Activated T-helper 1 cell treated with anti-CD3 and anti-CD28 coated beads, Interleukin-12 subunit alpha, Interleukin-12 subunit beta, Interleukin-2, Interleukin-4 antibody, amounts not matched to agents 30 ng/mL and 10 ng/mL and 1 ng/mL, durations not matched to agents 14 hours and 24 hours and 36 hours (primary cell): ENCODE measurements around the gene LIF. TPM values are rescaled to one million over a fixed set of nuclear protein-coding genes. Genes with fewer than 3 reads are reported as not detected.

ENCODE experiments used
- DNase-seq: peaks from one replicate; pipeline ENCODE4 v3.0.0; 2021; ENCODE audit warnings: low spot score
- H3K27ac Mint-ChIP-seq: one replicate; pipeline ENCODE4 v1.8.0; 2021; ENCODE audit warnings: mild to moderate bottlenecking, mixed read lengths
- H3K27me3 Mint-ChIP-seq: one replicate; pipeline ENCODE4 v1.8.0; 2022; ENCODE audit warnings: mild to moderate bottlenecking, moderate library complexity, mixed read lengths; ENCODE audit not compliant: insufficient read depth
- H3K36me3 Mint-ChIP-seq: one replicate; pipeline ENCODE4 v1.8.0; 2021; ENCODE audit warnings: low read depth, mixed read lengths
- H3K4me1 Mint-ChIP-seq: one replicate; pipeline ENCODE4 v1.8.0; 2021; ENCODE audit warnings: low read depth, mixed read lengths
- H3K4me3 Mint-ChIP-seq: one replicate; pipeline ENCODE4 v1.8.0; 2021; ENCODE audit warnings: mild to moderate bottlenecking, moderate library complexity, mixed read lengths
- H3K9me3 Mint-ChIP-seq: one replicate; pipeline ENCODE4 v1.8.0; 2021; ENCODE audit warnings: mixed read lengths
- intact Hi-C: fragments of 100-400 bp; cut with micrococcal nuclease; formaldehyde crosslinking; loops from one replicate; pipeline ENCODE4 v1.15.1; 2024
- total RNA-seq: library from RNA; stranded (reverse); gene quantifications from 2 replicates; pipeline ENCODE4 v1.2.3, GENCODE V29; 2022

LIF gene
- total RNA-seq, 1 donor from 2014 or later = 450 TPM

- Mint-ChIP-seq H3K27me3 (no peaks in the 10 kb centered on the region), H3K36me3 (peaks cover 12% of the 10 kb centered on the region), H3K4me1 (peaks cover 74% of the 10 kb centered on the region), H3K9me3 (peaks cover 22% of the 10 kb centered on the region), H3K4me3 (peak overlapping the region; percentile 64), H3K27ac (peak overlapping the region; percentile 96)
- peak; percentile 59 for DNase-seq
- intact Hi-C loops = loop anchor here (1.0 to 2.0 kb wide), 8 partner anchors 12 to 70 kb away; partner anchors contain the start of genes LIF and OSM
Observed at GRCh38 chr22:30196141-30196879, 50.2 kb downstream of the LIF start.

- peak overlapping the region; percentile 96 for H3K27ac Mint-ChIP-seq
- H3K4me3 Mint-ChIP-seq = peak overlapping the region; percentile 64
- H3K9me3 Mint-ChIP-seq = peaks cover 22% of the 10 kb centered on the region
- H3K36me3 Mint-ChIP-seq = peaks cover 12% of the 10 kb centered on the region
- no peaks in the 10 kb centered on the region for H3K27me3 Mint-ChIP-seq
- DNase-seq = no peak
- peaks cover 82% of the 10 kb centered on the region for H3K4me1 Mint-ChIP-seq
- intact Hi-C loops = loop anchor here (1.0 to 2.0 kb wide), 8 partner anchors 11 to 71 kb away; partner anchors contain the start of genes LIF and OSM
Observed at GRCh38 chr22:30195245-30196140, 51.1 kb downstream of the LIF start.

GRCh38 chr22:30193031-30193775, 53.4 kb downstream of the LIF start:
- Mint-ChIP-seq H3K27ac (peak overlapping the region; percentile 88), H3K4me3 (no peak overlapping the region), H3K9me3 (peaks cover 22% of the 10 kb centered on the region), H3K4me1 (peaks cover 90% of the 10 kb centered on the region), H3K27me3 (no peaks in the 10 kb centered on the region), H3K36me3 (peaks cover 12% of the 10 kb centered on the region)
- intact Hi-C loops = no loop called here
- DNase-seq = no peak

- Mint-ChIP-seq H3K4me1 (peaks cover 95% of the 10 kb centered on the region), H3K4me3 (peak overlapping the region; percentile 32), H3K27ac (peak overlapping the region; percentile 88), H3K27me3 (no peaks in the 10 kb centered on the region), H3K36me3 (peaks cover 12% of the 10 kb centered on the region), H3K9me3 (peaks cover 22% of the 10 kb centered on the region)
- intact Hi-C loops = no loop called here
- no peak for DNase-seq
Observed at GRCh38 chr22:30192427-30192826, 54.1 kb downstream of the LIF start.

GRCh38 chr22:30191040-30191701, 55.4 kb downstream of the LIF start:
- Mint-ChIP-seq H3K4me3 (peak overlapping the region; percentile 27), H3K27ac (peak overlapping the region; percentile 88), H3K9me3 (peaks cover 22% of the 10 kb centered on the region), H3K36me3 (peaks cover 14% of the 10 kb centered on the region), H3K27me3 (no peaks in the 10 kb centered on the region), H3K4me1 (peaks cover 95% of the 10 kb centered on the region)
- intact Hi-C loops = no loop called here
- DNase-seq = no peak

- Mint-ChIP-seq H3K36me3 (peaks cover 13% of the 10 kb centered on the region), H3K4me3 (peak overlapping the region; percentile 27)
- intact Hi-C loops = loop anchor here (1.0 kb wide), 1 partner anchor 22 kb away; no protein-coding TSS in a partner anchor
Observed at GRCh38 chr22:30190574-30190973, 56.0 kb downstream of the LIF start.

More at GRCh38 chr22:30190574-30190973, 56.0 kb downstream of the LIF start:
- DNase-seq = no peak
- Mint-ChIP-seq H3K9me3 (peaks cover 22% of the 10 kb centered on the region), H3K27ac (peak overlapping the region; percentile 88), H3K4me1 (peaks cover 93% of the 10 kb centered on the region), H3K27me3 (no peaks in the 10 kb centered on the region)

Other genes starting within 250 kb of the LIF start
- gene HORMAD2, start 166.3 kb downstream of the LIF start, total RNA-seq = 0.21 TPM in 1 of 2 replicates, not detected in the other
- gene OSM, start 20.1 kb upstream of the LIF start, total RNA-seq = 76.7 and 78.3 TPM in 2 replicates
- gene CASTOR1, start 42.7 kb upstream of the LIF start, total RNA-seq = 5.6 and 8.8 TPM in 2 replicates
- 17.3 and 24.9 TPM in 2 replicates for gene TBC1D10A, start 80.2 kb upstream of the LIF start, total RNA-seq
- gene SF3A1, start 110.1 kb upstream of the LIF start, total RNA-seq = 308 and 310 TPM in 2 replicates
- gene CCDC157, start 110.2 kb upstream of the LIF start, total RNA-seq = 2.4 and 3.0 TPM in 2 replicates
- gene RNF215, start 140.7 kb upstream of the LIF start, total RNA-seq = 10.3 and 13.2 TPM in 2 replicates
- gene SEC14L2, start 150.3 kb upstream of the LIF start, total RNA-seq = 25.6 and 27.0 TPM in 2 replicates
- gene MTFP1, start 179.0 kb upstream of the LIF start, total RNA-seq = 72.0 and 72.9 TPM in 2 replicates
- gene SEC14L3, start 225.3 kb upstream of the LIF start, total RNA-seq = not detected in 2 replicates